Measurements from ENCODE around the gene NTRK1.

DNA sequence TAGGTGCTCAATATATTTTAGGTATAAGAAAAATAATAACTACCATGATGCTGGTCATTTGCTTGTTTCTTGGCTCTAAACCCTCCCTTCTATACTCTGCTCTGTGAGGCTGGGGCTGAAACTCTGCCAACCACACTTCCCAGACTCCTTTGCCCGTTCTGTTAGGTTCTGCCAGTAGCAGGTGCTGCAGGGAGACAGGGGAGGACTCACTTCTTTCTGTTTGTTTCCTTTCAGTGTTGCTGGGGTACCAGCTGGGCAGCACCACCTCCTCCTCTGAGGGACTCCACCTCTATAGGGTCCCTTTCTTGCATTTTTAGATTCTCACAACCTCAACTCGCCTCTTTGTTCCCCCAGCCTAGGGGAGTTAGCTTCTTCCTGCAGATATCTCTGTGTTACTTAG, 27.1 kb upstream of the NTRK1 start:
- TF ChIP-seq CTCF (IDR thresholded peaks at IDR 0.05): 0 out of 2 replicates have a peak, but pooled peaks have one; percentile 20
- no peak for TF ChIP-seq ZFX (IDR thresholded peaks at IDR 0.05; ENCODE audit: borderline replicate concordance)
